IMR-90 (cell line): Measurements from ENCODE around the gene CTNS. TPM values are rescaled to one million over a fixed set of nuclear protein-coding genes. Genes with fewer than 3 reads are reported as not detected.

Experiments used
- ATAC-seq: fragments of 200-7000 bp; cut with Tn5 transposase; 2 replicates; pipeline ENCODE4 v1.9.1; 2020; ENCODE audit warnings: low read depth, mild to moderate bottlenecking, moderate library complexity
- BruUV-seq: library from RNA; stranded (reverse); fragments of 400-500 nt; replicated peaks from 2 replicates; lab custom pipeline; 2021; lab: Mats Ljungman, UMichigan
- CTCF ChIA-PET: fragments of 300-600 bp; formaldehyde crosslinking; extraction: SDS; loops from one replicate; lab custom pipeline; 2021; ENCODE audit warnings: antibody characterized with exemption; lab: Yijun Ruan, JAX
- POLR2A ChIA-PET: fragments of 300-600 bp; sonication (Branson Sonifier 250); formaldehyde crosslinking; loops from one replicate; lab custom pipeline; 2022; ENCODE audit warnings: antibody characterized with exemption; ENCODE audit not compliant: unreplicated experiment; lab: Charles Lee
- DNase-seq: peaks from one replicate; pipeline ENCODE4 v3.0.0; 2013
- H2AFZ ChIP-seq: replicated peaks from 2 replicates; pipeline ENCODE3; 2013; ENCODE audit warnings: low read length, mild to moderate bottlenecking; ENCODE audit not compliant: poor library complexity
- H2AK5ac ChIP-seq: 2 replicates; pipeline ENCODE4 v1.6.1; 2013; ENCODE audit warnings: low read depth, low read length, inconsistent platforms
- H2AK9ac ChIP-seq: replicated peaks from 2 replicates; pipeline ENCODE3; 2013; ENCODE audit warnings: mild to moderate bottlenecking, low read depth, low read length, moderate library complexity; ENCODE audit not compliant: poor library complexity
- H2BK120ac ChIP-seq: 2 replicates; pipeline ENCODE4 v1.6.1; 2013; ENCODE audit warnings: low read depth, low read length, inconsistent platforms
- H2BK15ac ChIP-seq: 3 replicates; pipeline ENCODE4 v1.6.1; 2013; ENCODE audit warnings: low read depth, low read length, inconsistent platforms
- H2BK20ac ChIP-seq: 2 replicates; pipeline ENCODE4 v1.6.1; 2013; ENCODE audit warnings: low read depth, mild to moderate bottlenecking, inconsistent platforms, low read length, moderate library complexity
- H2BK5ac ChIP-seq: 2 replicates; pipeline ENCODE4 v1.6.1; 2013; ENCODE audit warnings: mild to moderate bottlenecking, low read depth, low read length, inconsistent platforms; ENCODE audit not compliant: poor library complexity, severe bottlenecking
- H3K14ac ChIP-seq: replicated peaks from 2 replicates; pipeline ENCODE4 v1.6.1; 2013; ENCODE audit warnings: low read depth, low read length, inconsistent platforms
- H3K18ac ChIP-seq: 2 replicates; pipeline ENCODE4 v1.6.1; 2013; ENCODE audit warnings: low read depth, low read length, control low read depth
- H3K23ac ChIP-seq: 2 replicates; pipeline ENCODE4 v1.6.1; 2013; ENCODE audit warnings: low read depth, low read length, inconsistent platforms
- H3K27ac ChIP-seq: 2 replicates; pipeline ENCODE4 v1.5.1; 2013; ENCODE audit warnings: mild to moderate bottlenecking, control low read depth, low read length; ENCODE audit not compliant: insufficient read depth
- H3K27me3 ChIP-seq: 2 replicates; pipeline ENCODE4 v1.6.1; 2013; ENCODE audit warnings: low read length; ENCODE audit not compliant: control insufficient read depth, insufficient read depth
- H3K36me3 ChIP-seq: 2 replicates; pipeline ENCODE4 v1.6.1; 2013; ENCODE audit warnings: low read length, mixed read lengths; ENCODE audit not compliant: control insufficient read depth, insufficient read depth
- H3K4ac ChIP-seq: 2 replicates; pipeline ENCODE4 v1.6.1; 2013; ENCODE audit warnings: low read depth, low read length, inconsistent platforms
- H3K4me1 ChIP-seq: 2 replicates; pipeline ENCODE4 v1.6.1; 2013; ENCODE audit warnings: low read length, mixed read lengths; ENCODE audit not compliant: control insufficient read depth, insufficient read depth
- H3K4me2 ChIP-seq: 2 replicates; pipeline ENCODE4 v1.6.1; 2013; ENCODE audit warnings: low read depth, mild to moderate bottlenecking, control low read depth, low read length, moderate library complexity
- H3K4me3 ChIP-seq: 2 replicates; pipeline ENCODE4 v1.5.1; 2013; ENCODE audit warnings: low read depth, mild to moderate bottlenecking, control low read depth, low read length, moderate library complexity; ENCODE audit not compliant: insufficient read depth
- H3K56ac ChIP-seq: 2 replicates; pipeline ENCODE4 v1.6.1; 2013; ENCODE audit warnings: low read length, inconsistent platforms; ENCODE audit not compliant: insufficient read depth; ENCODE audit errors: extremely low read depth
- H3K79me1 ChIP-seq, 2 experiments: 2 replicates each; pipeline ENCODE4 v1.6.1; 2013; ENCODE audit warnings: low read length in 2 of 2, inconsistent platforms in 1 of 2, low read depth in 1 of 2
- H3K9ac ChIP-seq: 2 replicates; pipeline ENCODE4 v1.6.1; 2013; ENCODE audit warnings: low read depth, low read length, control low read depth
- H3K9me1 ChIP-seq: 2 replicates; pipeline ENCODE4 v1.6.1; 2013; ENCODE audit warnings: low read length, inconsistent platforms; ENCODE audit not compliant: insufficient read depth
- H3K9me3 ChIP-seq: 2 replicates; pipeline ENCODE4 v1.6.1; 2013; ENCODE audit warnings: low read length; ENCODE audit not compliant: control insufficient read depth, insufficient read depth
- H4K20me1 ChIP-seq: 2 replicates; pipeline ENCODE4 v1.6.1; 2013; ENCODE audit warnings: low read length, inconsistent platforms; ENCODE audit not compliant: insufficient read depth
- H4K5ac ChIP-seq: 2 replicates; pipeline ENCODE4 v1.6.1; 2013; ENCODE audit warnings: mild to moderate bottlenecking, low read depth, low read length, control low read depth
- H4K8ac ChIP-seq, 2 experiments: 2 replicates each; pipeline ENCODE4 v1.6.1; 2013; ENCODE audit warnings: low read depth in 2 of 2, low read length in 2 of 2, control low read depth in 1 of 2, inconsistent platforms in 1 of 2
- H4K91ac ChIP-seq: 2 replicates; pipeline ENCODE4 v1.6.1; 2013; ENCODE audit warnings: low read depth, low read length, inconsistent platforms; ENCODE audit not compliant: insufficient read depth
- CHD1 ChIP-seq: IDR thresholded peaks from 2 replicates; pipeline ENCODE4 v1.6.1; 2012; ENCODE audit warnings: low read depth, low read length, improper control_type of control experiment
- CTCF ChIP-seq: conservative IDR thresholded peaks from 2 replicates; pipeline ENCODE4 v1.5.1; 2012; ENCODE audit warnings: mild to moderate bottlenecking, low read depth, low read length, improper control_type of control experiment
- ELK1 ChIP-seq: fragments of 150-350 bp; IDR thresholded peaks from 2 replicates; pipeline ENCODE4 v1.6.1; 2016; ENCODE audit warnings: low read depth, mild to moderate bottlenecking, low read length, moderate library complexity, borderline replicate concordance
- FOS ChIP-seq: fragments of 150-350 bp; IDR thresholded peaks from 2 replicates; pipeline ENCODE4 v1.6.1; 2016; ENCODE audit warnings: low read depth, low read length
- MAFK ChIP-seq: IDR thresholded peaks from 2 replicates; pipeline ENCODE4 v1.6.1; 2012; ENCODE audit warnings: low read depth, low read length, improper control_type of control experiment
- MXI1 ChIP-seq: IDR thresholded peaks from 2 replicates; pipeline ENCODE4 v1.6.1; 2012; ENCODE audit warnings: low read depth, mild to moderate bottlenecking, low read length, moderate library complexity, borderline replicate concordance
- NFE2L2 ChIP-seq: fragments of 150-350 bp; IDR thresholded peaks from 2 replicates; pipeline ENCODE4 v1.6.1; 2016; ENCODE audit warnings: low read depth, mild to moderate bottlenecking, low read length
- RAD21 ChIP-seq: IDR thresholded peaks from 2 replicates; pipeline ENCODE4 v1.6.1; 2012; ENCODE audit warnings: low read length, improper control_type of control experiment
- RFX5 ChIP-seq: IDR thresholded peaks from 2 replicates; pipeline ENCODE4 v1.8.0; 2012; ENCODE audit warnings: low read depth, mild to moderate bottlenecking, low read length, moderate library complexity
- WGBS, 2 experiments: methylation state at CpG; one replicate each; pipeline versions ENCODE4 v1.1.5 to v1.1.7; 2013; ENCODE audit warnings: missing lambda C conversion rate in 2 of 2; ENCODE audit not compliant: insufficient read length in 1 of 2; ENCODE audit errors: extremely low coverage in 2 of 2; 5-methylcytosine and 5-hydroxymethylcytosine counted together
- dilution Hi-C: fragments of 300-500 bp; cut with HindIII; formaldehyde crosslinking; loops from one replicate; pipeline ENCODE4 v1.14.3; 2018; ENCODE audit warnings: low sequenced_read_pairs; ENCODE audit not compliant: unreplicated experiment
- in situ Hi-C: fragments of 300-500 bp; cut with MboI; formaldehyde crosslinking; loops from 3 replicates; pipeline ENCODE4 v1.14.3; 2019; ENCODE audit warnings: low sequenced_read_pairs, inconsistent platforms, mixed read lengths
- intact Hi-C: fragments of 100-400 bp; cut with micrococcal nuclease; formaldehyde crosslinking; loops from 2 replicates; pipeline ENCODE4 v1.10.0; 2022
- polyA plus RNA-seq, 3 experiments: library from polyadenylated mRNA; depleted of rRNA; stranded (reverse); fragments of >200 nt; gene quantifications; 2 replicates each; pipeline ENCODE4 v1.2.3, GENCODE V29; 2012; ENCODE audit warnings: low replicate concordance in 1 of 3
- total RNA-seq: library from RNA; depleted of rRNA; stranded (reverse); fragments of >200 nt; gene quantifications from 2 replicates; pipeline ENCODE4 v1.2.3, GENCODE V29; 2012

CTNS gene
- total and polyA plus RNA-seq, 2 of the 4 experiments (the other 2 are of a cell fraction): 4.7 to 5.3 TPM

GRCh38 chr17:3655766-3656165, 19.2 kb downstream of the CTNS start (continued):
- TF ChIP-seq ELK1 (no peak), RFX5 (no peak), CHD1 (no peak)

- Histone ChIP-seq H3K56ac (no peak overlapping the region), H2AK5ac (peak overlapping the region; percentile 24; the same call in 1 of the 2 replicates), H3K18ac (no peak overlapping the region), H3K36me3 (peaks cover 11% of the 10 kb centered on the region; the same call in 1 of the 2 replicates), H3K14ac (no peak overlapping the region), H2AK9ac (peak overlapping the region; percentile 42), H4K20me1 (peaks cover 19% of the 10 kb centered on the region), H4K8ac (no peak overlapping the region), H2AFZ (no peak overlapping the region), H3K4me2 (no peak overlapping the region), H3K27ac (no peak overlapping the region), H4K5ac (no peak overlapping the region), H3K79me1 (peaks cover 0 to 13% of the 10 kb centered on the region in 2 experiments; a peak in 2 of 4 replicates), H3K27me3 (no peaks in the 10 kb centered on the region), H2BK20ac (no peak overlapping the region), H3K9ac (no peak overlapping the region), H3K23ac (no peak overlapping the region), H4K91ac (no peak overlapping the region), H2BK120ac (no peak overlapping the region), H2BK5ac (no peak overlapping the region), H3K9me3 (no peaks in the 10 kb centered on the region), H3K4me1 (peaks cover 8% of the 10 kb centered on the region), H3K4me3 (no peak overlapping the region), H3K9me1 (peaks cover 21% of the 10 kb centered on the region), H3K4ac (no peak overlapping the region; the same call in 1 of the 2 replicates), H2BK15ac (no peak overlapping the region)
- dilution Hi-C loops (no loop called here), in situ Hi-C loops (no loop called here), intact Hi-C loops (no loop called here)
- DNase-seq (no peak), ATAC-seq (no peak)
- no TSS peak for BruUV-seq
- ChIA-PET POLR2A (no interaction called here), CTCF (no interaction called here)
- TF ChIP-seq RFX5 (no peak), RAD21 (no peak), MXI1 (no peak), MAFK (no peak), FOS (no peak), CTCF (no peak), NFE2L2 (no peak), ELK1 (no peak)
- WGBS, 2 experiments: no CpG with 5 or more reads among the region's 16 CpGs
Measured at GRCh38 chr17:3656353-3656752, 19.8 kb downstream of the CTNS start.
